SK-N-MC (cell line): ENCODE data around the gene HUWE1.

ENCODE experiments used
- EZH2 ChIP-seq: fragments of 200-600 bp; sonication (generic); IDR thresholded peaks from one replicate; pipeline ENCODE4 v1.6.1; 2017; ENCODE audit warnings: antibody characterized with exemption
- FOXP2 ChIP-seq: optimal IDR thresholded peaks from 2 replicates; pipeline ENCODE3; 2011; ENCODE audit warnings: mild to moderate bottlenecking, moderate library complexity; ENCODE audit not compliant: insufficient read depth; ENCODE audit errors: extremely low read length, control extremely low read depth
- POLR2AphosphoS5 ChIP-seq: IDR thresholded peaks from 2 replicates; pipeline ENCODE4 v1.6.1; 2012; ENCODE audit warnings: mild to moderate bottlenecking, low read depth, low read length, borderline replicate concordance

DNA sequence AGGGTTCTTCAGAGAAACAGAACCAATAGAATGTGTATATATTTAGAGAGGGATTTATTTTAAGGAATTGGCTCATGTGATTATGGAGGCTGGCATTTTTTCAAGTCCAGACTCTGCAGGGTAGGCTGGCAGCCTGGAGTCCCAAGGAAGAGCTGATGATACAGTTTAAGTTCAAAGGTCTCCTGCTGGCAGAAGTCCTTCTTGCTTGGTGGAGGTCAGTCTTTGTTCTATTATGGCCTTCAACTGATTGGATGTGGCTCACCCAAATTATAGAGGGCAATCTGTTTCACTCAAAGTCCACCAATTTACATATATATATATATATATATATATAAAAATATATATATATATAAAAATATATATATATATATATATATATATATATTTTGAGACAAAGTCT is 200.2 kb downstream of the HUWE1 start:
- TF ChIP-seq FOXP2, result no peak
- no peak for TF ChIP-seq POLR2AphosphoS5
- TF ChIP-seq EZH2, result no peak
